ENCODE measurements around the gene P2RY8.
"Not testable (repeated sequence)": the region's sequence is repeated elsewhere in the genome, so short reads cannot be mapped to it uniquely, and the experiment has no call there.

Gene P2RY8

DNA sequence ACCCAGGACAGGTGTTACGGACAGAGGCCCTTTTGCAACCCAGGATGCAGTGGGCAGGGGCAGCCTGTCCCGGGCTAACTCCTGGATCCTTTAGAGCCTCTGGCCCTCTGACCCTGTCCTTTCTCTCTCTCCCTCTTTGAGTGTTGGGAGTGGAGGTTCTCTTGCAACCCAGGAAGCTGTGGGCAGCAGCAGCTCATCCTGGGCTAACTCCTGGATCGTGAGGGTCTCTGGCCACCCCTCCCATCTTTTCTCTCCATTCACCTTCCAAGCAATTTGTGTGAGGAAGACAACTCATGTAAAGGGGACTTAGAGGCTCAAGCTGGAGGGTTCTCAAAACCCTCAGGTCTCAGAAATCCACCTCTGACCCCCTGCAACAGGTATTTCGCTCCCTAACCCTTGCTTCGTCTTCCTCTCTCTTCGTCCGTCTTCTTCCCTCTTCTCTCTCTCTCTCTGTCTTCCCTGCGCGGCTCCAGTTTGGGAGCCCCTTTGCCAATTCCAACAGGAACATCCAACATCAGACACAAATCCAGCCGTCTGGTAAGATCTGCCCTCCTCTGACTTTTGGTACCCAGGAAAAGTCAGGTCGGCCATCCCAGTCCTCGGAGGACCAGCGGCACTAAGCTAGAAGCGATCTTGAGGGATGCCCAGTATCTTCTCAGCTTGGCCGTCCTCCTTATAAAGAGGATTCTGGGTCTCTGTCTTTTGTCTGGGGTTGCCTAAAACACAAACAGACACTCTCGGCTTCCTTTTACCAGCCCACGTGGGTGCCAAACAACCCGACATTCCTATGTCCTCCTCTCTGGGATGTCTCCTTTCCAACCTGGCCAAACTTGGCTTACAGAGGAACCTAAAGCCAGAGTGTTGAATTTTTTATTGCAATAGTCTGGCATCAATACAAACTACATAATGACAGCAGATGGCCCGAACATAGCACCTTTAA, 92.2 kb downstream of the P2RY8 start:
- DNase-seq (ENCODE audit: low read depth): no peak

DNA sequence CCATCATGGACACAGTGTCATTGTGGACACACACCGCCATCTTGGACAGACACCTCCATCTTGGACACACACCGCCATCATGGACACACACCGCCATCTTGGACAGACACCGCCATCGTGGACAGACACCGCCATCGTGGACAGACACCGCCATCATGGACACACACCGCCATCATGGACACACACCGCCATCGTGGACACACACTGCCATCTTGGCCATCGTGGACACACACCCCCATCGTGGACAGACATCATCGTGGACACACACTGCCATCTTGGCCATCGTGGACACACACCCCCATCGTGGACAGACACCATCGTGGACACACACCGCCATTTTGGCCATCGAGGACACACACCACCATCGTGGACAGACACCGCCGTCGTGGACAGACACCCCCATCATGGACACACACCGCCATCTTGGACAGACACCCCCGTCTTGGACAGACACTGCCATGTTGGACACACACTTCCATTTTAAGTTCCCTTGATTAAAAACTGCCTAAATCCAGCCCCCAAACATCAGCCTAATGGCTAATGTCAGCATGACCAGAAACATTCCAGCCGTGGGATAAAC, 93.4 kb downstream of the P2RY8 start:
- no peak for DNase-seq (ENCODE audit: low read depth)

DNA sequence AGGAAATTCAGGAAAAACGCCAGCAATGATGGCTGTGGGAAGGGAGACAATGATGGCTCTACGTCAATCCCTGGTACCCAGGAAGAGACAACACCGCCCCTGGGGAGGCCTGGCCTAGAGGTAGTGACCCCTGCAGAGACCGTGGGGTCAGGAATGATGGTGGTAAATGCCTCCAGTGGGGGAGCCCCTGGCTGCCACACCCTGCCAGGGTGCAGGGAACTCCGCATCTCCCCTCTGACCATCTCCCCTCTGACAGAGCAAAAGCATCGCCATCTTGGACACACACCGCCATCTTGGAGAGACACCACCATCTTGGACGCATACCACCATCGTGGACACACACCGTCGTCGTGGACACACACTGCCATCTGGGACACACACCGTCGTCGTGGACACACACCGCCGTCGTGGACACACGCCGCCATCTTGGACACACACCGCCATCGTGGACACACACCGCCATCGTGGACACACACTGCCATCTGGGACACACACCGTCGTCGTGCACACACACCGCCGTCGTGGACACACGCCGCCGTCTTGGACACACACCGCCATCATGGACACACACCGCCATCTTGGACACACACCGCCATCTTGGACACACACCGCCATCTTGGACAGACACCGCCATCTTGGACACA, 94.1 kb downstream of the P2RY8 start:
- no peak for DNase-seq (ENCODE audit: low read depth)

DNA sequence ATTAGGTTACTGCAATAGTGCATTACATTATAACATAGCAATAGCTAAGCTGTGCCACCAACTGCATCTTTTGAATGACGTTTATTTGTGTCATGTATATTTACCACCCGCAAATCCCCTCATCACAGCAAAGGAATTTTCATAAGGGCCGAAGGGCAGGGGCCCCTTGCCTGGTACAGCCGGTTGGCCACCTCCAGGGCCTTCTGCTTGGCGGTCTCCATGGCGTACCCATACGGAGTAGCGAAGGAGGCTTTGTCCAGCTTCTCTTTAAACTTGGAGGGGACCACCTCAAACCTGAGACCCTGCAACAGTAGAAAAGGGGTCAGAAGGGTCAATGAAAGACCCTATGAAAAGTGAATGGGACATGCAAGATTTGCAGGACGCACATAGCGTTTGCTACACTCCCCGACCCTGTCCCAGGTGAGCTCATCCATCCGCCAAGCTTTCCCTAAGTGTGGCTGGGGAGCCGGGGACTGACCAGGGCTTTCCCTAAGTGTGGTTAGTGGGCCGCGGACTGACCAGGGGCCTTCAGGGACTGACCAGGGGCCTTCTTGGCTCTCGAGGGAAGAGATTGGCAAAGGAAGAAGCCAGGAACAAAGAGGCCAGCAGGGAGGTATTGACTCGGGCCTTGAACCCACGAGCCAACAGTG, 94.8 kb downstream of the P2RY8 start:
- DNase-seq (ENCODE audit: low read depth): no peak

DNA sequence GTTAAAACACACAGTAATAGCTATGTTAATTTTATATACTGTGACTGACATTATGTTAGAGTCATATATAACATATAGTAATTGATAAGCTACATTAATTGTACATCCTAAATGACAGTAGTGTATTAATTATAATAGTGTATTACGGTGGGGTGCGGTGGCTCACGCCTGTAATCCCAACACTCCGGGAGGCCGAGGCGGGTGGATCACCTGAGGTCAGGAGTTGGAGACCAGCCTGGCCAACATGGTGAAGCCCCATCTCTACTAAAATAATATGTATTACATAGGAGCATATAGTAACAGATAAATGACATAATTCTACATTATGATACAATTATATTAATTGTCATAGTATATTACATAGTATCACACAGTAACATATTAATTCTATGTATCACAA, 96.5 kb downstream of the P2RY8 start:
- no peak for DNase-seq (ENCODE audit: low read depth)

DNA sequence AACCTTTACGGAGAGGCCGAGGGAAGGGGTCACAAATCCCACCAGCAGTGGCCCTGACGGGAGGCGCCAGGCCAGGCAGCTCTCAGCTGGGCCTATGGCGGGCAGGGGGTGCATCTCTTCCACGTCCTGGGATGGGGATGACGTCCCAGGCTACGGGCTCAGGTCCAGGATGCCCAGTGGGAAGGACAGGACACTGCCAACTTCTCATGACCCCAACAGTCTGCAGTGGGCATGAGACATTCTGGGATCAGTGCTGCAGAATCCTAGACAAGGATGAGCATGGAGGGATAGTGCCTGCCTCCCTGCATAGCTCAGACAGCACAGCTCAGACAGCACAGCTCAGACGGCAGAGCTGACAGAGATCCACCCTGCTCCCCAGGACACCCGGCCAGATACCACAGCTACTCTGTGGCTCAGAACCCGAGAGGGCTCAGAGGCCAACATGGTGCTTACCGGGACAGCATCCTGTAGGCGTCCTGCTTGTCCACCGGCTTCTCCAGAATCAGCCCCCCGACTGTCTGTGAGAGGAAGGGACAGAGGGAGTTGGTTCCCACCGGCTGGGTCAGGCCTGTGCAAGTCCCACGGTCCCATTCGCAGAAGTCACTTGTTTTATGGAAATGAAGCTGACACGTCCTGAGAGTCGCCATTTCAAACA, 101.6 kb downstream of the P2RY8 start:
- DNase-seq (ENCODE audit: low read depth): no peak

DNA sequence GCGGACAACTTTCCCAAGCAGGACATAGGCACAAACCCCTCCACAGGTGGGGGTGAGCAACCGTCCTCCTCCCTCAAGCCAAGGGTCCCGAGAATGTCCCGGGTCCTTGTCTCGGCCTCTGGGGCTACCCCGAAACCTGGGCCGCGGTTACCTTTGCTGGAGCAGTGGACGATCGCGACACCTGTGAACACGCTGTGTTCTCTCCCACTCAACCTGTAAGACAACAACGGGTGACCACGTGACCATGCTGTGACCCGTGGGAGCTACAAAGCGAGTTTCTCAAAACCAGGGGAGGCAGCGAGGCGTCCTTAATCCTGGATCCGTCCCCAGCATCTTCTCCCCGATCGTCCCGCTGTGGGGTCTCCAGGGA, 102.1 kb downstream of the P2RY8 start:
- no peak for DNase-seq (ENCODE audit: low read depth)

DNA sequence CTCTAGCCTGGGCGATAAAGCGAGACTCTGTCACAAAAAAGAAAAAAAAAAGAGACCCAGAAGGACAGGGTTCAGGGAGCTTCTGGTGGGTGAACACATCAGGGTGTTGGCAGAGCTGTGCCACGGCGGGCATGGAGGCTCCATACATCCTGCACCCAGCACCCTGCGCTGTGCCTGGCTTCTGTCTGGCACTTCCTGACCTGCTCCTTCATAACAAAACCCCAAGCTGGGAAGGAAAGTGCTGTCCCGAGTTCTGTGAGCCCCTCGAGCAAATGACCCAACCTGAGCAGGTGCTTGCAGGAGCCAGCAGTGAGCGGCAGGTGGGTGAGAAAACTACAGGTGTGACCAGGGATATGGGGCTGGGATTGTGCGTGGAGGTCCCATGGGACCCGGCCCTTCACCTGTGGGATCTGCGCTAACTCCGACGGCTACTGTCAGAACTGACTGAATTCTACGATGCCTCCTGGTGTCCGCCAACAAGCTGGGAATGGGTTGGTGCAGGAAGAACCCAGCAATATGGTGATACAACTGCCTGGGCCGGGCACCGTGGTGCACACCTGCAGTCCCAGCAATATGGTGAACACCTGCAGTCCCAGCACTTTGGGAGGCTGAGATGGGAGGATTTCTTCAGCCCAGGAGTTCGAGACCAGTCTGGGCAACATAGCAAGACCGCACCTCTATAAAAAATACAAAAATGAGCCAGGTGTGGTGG, 103.2 kb downstream of the P2RY8 start:
- no peak for DNase-seq (ENCODE audit: low read depth)

DNA sequence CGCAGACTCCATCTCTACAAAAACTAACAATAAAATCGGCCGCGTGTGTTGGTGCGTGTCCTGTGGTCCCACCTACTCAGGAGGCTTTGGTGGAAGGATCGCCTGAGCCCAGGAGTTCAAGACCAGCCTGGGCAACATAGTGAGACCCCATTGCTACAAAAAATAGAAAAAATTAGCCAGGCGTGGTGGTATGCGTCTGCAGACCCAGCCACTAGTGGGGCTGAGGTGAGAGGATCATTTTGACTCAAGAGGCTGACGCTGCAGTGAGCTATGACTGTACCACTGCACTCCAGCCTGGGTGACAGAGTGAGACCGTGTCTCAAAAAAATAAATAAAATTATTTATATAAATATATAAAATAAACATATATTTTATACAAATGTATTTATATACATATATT, 106.5 kb downstream of the P2RY8 start:
- DNase-seq (ENCODE audit: low read depth): no peak

DNA sequence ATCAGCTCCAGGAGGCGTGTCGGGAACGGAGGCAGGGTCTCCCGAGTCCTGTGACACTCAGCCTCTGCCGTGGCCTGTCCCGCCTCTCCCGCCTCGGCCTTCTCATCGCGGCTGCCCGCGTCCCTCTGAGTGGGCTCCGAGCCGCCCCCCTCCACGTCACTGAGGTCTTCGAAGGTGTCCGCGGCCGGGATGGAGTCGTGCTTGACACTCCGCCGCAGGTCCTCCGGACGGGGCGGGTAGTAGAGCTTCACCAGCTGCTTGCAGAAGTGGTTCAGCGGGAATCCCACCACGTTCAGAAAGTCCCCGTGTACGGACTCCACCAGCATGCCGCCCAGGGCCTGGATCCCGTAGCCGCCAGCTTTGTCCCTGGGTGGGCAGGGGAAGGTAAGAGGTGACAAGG, 109.2 kb downstream of the P2RY8 start:
- DNase-seq (ENCODE audit: low read depth): no peak

DNA sequence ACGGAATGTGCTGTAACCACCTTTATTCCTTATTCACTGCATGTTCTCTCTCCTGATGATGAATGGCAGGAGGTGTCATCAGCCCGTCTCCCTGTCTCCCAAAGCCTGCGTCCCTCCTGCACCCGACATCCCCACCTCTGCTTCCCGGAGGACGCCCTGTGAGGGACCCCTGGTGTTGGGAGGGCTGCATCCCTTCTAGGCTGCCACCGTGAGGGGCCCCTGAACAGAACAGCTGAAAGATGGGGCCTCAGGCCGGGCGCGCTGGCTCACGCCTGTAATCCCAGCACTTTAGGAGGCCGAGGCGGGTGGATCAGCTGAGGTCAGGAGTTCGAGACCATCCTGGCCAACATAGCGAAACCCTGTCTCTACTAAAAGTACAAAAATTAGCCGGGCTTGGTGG, 110.7 kb downstream of the P2RY8 start:
- DNase-seq (ENCODE audit: low read depth): not testable (repeated sequence)

DNA sequence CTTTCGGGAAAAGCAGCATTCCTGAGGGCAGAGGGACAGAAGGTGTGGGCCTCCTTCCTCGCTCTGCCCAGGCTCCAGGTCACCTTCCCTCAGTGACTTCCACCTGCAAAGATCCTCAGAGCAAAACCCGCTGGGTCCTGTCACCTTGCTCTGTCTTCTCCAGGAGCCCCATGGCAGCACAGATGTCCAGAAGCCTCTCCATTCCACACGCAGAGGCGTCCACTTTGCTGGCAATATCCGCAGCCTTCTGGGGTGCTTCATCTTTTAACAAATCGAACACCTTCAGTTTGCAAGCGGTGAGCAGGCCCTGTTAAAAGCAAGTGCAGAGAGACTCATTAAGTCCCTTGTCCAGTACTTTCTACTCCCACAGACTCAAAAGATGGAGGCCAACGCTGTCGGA, 111.6 kb downstream of the P2RY8 start:
- no peak for DNase-seq (ENCODE audit: low read depth)

DNA sequence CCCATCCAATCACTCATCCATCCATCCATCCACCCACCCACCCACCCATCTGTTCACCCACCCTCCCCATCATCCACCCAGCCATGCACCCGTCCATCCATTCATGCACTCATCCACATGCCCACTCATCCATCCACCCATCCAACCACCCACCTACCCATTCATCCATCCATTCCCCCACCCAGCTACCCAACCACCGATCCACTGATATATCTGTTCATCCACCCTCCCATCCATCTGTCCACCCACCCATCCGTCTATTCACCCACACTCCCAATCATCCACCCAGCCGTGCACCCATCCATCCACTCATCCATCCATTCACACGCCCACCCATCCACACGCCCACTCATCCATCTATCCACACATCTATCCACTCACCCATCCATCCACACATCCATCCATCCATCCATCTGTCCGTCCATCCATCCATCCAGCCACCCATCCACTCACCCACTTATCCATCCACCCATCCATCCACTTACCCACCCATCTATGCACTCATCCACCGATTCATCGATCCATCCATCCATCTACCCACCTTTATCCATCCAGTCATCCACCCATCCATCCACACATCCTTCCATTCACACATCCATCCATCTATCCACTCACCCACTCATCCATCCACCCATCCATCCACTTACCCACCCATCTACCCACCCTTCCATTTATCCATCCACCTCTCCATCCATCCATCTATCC, 112.7 kb downstream of the P2RY8 start:
- no peak for DNase-seq (ENCODE audit: low read depth)

DNA sequence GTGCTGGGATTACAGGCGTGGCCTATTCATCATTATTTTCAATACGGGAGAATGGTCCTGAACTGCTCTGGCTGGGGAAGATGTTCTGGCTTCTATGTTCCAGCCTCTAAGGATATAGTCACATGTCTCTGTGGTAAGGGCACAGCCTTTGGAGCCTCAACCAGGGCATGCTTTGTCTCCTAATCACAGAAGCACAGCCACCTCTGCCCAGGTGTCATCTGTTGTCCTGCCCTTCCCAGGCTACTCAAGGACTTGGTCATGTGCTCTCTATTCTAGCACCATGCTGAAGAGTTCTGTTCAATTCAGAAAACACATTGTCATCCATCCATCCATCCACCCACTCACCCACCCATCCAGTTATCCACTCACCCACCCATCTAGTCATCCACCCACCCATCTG, 113.8 kb downstream of the P2RY8 start:
- no peak for DNase-seq (ENCODE audit: low read depth)

DNA sequence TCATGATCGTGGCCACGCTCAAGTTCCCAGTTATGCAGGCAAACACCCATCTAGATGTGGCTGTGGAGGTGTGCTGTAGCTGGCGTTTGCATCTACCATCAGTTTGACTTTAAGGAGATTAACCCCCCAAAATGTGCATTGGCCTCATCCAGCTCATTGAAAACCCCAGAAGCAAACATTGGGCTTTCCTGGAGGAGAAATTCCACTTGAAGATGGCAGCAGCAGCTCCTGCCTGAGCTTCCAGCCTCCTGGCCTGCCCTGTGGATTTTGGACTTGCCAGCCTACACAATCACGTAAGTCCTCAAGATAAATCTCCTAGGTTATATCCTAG, 114.9 kb downstream of the P2RY8 start:
- DNase-seq (ENCODE audit: low read depth): no peak

DNA sequence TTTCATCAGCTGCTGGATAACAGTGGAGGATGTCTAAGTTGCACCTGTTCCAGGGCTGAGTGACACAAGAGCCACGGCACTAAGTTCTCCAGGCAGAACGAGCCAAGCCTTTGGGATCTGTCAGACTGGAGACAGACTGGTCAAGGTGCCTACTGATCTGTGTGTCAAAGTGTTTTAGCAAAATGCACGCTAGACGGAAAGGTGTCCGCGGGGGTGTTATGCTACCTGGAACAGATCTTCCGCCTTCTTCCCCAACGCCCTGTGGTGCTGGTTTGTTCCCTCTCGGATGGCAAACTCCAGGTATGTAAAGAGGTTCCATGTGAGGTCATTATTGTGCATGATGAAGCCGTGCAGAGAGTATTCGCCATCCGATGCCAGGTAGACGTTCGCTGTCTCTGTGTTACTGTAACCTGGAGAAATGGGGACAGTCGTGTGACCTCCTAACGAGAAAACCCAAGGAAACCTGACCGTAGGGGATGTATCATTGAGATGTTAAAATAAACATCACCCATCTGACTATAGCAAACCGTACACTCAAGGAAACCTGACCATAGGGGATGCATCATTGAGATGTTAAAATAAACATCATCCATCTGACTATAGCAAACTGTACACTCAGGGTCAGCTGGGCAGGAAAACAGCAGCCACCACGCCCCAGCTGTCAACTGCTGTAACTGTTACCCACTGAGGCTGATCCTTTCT, 115.4 kb downstream of the P2RY8 start:
- DNase-seq (ENCODE audit: low read depth): no peak

DNA sequence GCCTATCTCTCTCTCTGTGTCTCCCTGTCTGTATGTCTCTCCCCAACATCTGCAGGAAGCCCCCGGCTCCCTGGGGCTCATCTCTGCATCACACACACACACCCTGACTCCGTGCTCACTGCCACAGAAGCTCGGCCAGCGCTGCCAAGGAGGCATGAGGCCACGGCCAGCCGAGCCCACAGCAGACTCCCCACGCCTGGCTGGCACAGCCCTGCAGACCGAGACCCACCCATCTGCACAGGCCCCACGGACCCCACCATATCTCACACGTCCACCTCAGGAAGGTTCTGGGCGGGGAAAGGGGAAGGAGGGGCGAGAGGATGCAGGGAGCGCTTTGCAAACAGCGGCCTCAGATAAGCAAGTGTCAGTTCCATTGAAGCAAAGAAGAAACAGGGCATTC, 116.6 kb downstream of the P2RY8 start:
- DNase-seq (ENCODE audit: low read depth): no peak

DNA sequence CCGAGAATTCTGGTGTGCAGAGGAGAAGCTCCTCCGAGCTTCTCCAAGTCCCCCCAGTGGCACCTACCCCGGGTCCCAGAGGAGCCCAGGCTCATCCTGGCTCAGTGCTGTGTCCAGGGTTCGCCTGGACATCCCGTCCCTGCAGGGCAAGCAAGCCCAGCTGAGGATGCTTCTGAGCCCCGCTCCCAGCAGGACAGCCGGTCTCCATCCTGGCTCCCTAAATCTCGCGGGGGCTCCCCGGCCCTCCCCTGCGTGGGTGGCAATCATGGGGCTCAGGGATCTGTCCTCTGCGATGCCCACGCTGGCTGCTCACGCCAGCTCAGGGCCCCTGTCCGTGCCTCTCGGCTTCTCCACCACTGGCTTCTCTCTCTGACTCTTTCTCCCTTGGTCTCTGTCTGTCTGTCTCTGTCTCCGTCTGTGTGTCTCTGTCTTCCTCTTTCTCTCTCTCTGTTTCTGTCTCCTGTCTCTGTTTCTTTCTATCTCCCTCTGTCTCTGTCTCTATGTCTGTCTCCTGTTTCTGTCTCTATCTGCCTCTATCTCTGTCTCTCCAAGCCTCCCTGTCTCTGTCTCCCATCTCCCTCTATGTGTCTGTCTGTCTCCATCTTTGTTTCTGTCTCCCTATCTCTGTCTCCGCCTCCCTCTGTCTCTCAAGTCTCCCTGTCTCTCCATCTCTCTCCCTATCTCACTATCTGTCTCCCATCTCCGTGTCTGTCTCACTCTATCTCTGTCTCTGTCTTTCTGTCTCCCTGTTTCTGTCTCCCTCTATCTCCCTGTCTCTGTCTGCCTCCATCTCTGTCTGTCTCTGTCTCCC, 117.2 kb downstream of the P2RY8 start:
- no peak for DNase-seq (ENCODE audit: low read depth)

DNA sequence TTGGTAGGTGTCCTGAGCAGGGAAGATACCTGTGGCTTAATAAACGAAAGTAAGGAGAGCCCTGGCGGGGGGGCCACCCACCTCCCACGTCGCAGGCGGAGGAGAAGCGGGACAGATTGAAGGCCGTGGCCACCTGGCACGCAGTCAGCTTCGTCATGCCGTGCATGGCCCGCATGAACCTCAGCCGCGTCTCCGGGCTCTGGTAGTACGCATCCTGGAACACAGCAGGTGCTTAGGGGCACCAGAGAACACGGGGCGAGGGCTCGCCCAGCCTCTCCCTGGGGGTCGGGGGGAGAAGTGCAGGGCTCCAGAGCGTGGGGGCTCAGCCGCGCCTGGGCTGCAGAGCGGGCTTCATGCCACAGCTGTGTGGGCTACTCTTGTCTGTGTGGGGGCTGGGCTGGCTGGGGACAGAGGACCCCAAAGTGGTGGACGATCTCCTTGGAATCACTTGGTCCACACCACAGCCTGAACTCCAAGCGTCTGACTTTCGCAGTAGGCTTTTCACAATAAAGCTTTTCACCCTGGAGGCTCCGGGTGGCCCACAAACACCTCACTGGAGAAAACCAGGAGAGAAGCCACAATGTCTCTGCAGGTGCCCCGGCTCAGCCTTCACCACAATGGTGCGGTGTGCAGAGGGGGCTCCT, 118.0 kb downstream of the P2RY8 start:
- no peak for DNase-seq (ENCODE audit: low read depth)
